ENCODE measurements around the gene PIP5K1B. TPM values are rescaled to one million over a fixed set of nuclear protein-coding genes. Genes with fewer than 3 reads are reported as not detected.

PIP5K1B gene
- total and polyA plus RNA-seq, 10 of the 15 experiments (the other 5 are each of a cell fraction or from before 2014, with no cell fraction given), result 6.8 to 16.3 (median 10.6) TPM

- TF ChIP-seq, protein P1, sequence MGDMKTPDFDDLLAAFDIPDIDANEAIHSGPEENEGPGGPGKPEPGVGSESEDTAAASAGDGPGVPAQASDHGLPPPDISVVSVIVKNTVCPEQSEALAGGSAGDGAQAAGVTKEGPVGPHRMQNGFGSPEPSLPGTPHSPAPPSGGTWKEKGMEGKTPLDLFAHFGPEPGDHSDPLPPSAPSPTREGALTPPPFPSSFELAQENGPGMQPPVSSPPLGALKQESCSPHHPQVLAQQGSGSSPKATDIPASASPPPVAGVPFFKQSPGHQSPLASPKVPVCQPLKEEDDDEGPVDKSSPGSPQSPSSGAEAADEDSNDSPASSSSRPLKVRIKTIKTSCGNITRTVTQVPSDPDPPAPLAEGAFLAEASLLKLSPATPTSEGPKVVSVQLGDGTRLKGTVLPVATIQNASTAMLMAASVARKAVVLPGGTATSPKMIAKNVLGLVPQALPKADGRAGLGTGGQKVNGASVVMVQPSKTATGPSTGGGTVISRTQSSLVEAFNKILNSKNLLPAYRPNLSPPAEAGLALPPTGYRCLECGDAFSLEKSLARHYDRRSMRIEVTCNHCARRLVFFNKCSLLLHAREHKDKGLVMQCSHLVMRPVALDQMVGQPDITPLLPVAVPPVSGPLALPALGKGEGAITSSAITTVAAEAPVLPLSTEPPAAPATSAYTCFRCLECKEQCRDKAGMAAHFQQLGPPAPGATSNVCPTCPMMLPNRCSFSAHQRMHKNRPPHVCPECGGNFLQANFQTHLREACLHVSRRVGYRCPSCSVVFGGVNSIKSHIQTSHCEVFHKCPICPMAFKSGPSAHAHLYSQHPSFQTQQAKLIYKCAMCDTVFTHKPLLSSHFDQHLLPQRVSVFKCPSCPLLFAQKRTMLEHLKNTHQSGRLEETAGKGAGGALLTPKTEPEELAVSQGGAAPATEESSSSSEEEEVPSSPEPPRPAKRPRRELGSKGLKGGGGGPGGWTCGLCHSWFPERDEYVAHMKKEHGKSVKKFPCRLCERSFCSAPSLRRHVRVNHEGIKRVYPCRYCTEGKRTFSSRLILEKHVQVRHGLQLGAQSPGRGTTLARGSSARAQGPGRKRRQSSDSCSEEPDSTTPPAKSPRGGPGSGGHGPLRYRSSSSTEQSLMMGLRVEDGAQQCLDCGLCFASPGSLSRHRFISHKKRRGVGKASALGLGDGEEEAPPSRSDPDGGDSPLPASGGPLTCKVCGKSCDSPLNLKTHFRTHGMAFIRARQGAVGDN (IDR thresholded peaks at IDR 0.05), result no peak
- no peak for TF ChIP-seq NBN (IDR thresholded peaks at IDR 0.05)
- TF ChIP-seq EP300 (IDR thresholded peaks at IDR 0.05; ENCODE audit: borderline replicate concordance in 1 of 2, control insufficient read depth in 1 of 2, low read depth in 2 of 2, low read length in 2 of 2), result no peak
- no peak; the same call in 1 of the 2 replicates for TF ChIP-seq GATAD2B (conservative IDR thresholded peaks at IDR 0.05; ENCODE audit: low read depth)
- no peak for TF ChIP-seq BHLHE40 (IDR thresholded peaks at IDR 0.05; ENCODE audit: borderline replicate concordance in 1 of 2, low read depth in 2 of 2, low read length in 1 of 2)
- no peak for TF ChIP-seq ZBTB40 (IDR thresholded peaks at IDR 0.05; ENCODE audit: borderline replicate concordance)
- TF ChIP-seq SIN3A (IDR thresholded peaks at IDR 0.05; ENCODE audit: low read depth, low read length), result 0 out of 2 replicates have a peak, but pooled peaks have one; percentile 13
- no peak for TF ChIP-seq RELA (IDR thresholded peaks at IDR 0.05; ENCODE audit: borderline replicate concordance, partially characterized antibody)
- peak; percentile 42; the same call in 1 of the 2 replicates for TF ChIP-seq HDGF (IDR thresholded peaks at IDR 0.05)
- TF ChIP-seq SUZ12 (IDR thresholded peaks at IDR 0.05; ENCODE audit: unreplicated experiment), result no peak
- TF ChIP-seq NFXL1 (IDR thresholded peaks at IDR 0.05; ENCODE audit: borderline replicate concordance), result no peak
These were observed 75.3 kb downstream of the PIP5K1B start (continued) for GRCh38 chr9:68780380-68780712.
